HG03135 (cell line): ENCODE measurements around the gene SLC24A3.

Experiments
- ATAC-seq: cut with Tn5 transposase; IDR thresholded peaks from one replicate; pipeline ENCODE4 v1.9.1; 2021; ENCODE audit warnings: mild to moderate bottlenecking, moderate library complexity; ENCODE audit not compliant: unreplicated experiment

Gene SLC24A3

GRCh38 chr20:19301142-19301541, 88.7 kb downstream of the SLC24A3 start:
- ATAC-seq, result no peak

- no peak for ATAC-seq
Observed at GRCh38 chr20:19301843-19302242, 89.4 kb downstream of the SLC24A3 start.

GRCh38 chr20:19302714-19303113, 90.3 kb downstream of the SLC24A3 start:
- ATAC-seq, result no peak

GRCh38 chr20:19304389-19304788, 91.9 kb downstream of the SLC24A3 start:
- ATAC-seq, result no peak

GRCh38 chr20:19304886-19305415, 92.5 kb downstream of the SLC24A3 start:
- no peak for ATAC-seq

- ATAC-seq, result no peak
Observed at GRCh38 chr20:19308146-19308545, 95.7 kb downstream of the SLC24A3 start.

GRCh38 chr20:19310541-19310940, 98.1 kb downstream of the SLC24A3 start:
- ATAC-seq, result no peak

GRCh38 chr20:19313342-19314069, 101.1 kb downstream of the SLC24A3 start:
- ATAC-seq, result no peak

- no peak for ATAC-seq
Observed at GRCh38 chr20:19314621-19315020, 102.2 kb downstream of the SLC24A3 start.

- no peak for ATAC-seq
Observed at GRCh38 chr20:19317237-19318069, 105.0 kb downstream of the SLC24A3 start.

- ATAC-seq, result no peak
Observed at GRCh38 chr20:19318610-19319009, 106.2 kb downstream of the SLC24A3 start.

- ATAC-seq, result no peak
Observed at GRCh38 chr20:19320005-19320404, 107.6 kb downstream of the SLC24A3 start.

GRCh38 chr20:19321176-19321575, 108.7 kb downstream of the SLC24A3 start:
- ATAC-seq, result no peak

- ATAC-seq, result no peak
Observed at GRCh38 chr20:19322061-19322985, 109.9 kb downstream of the SLC24A3 start.

- no peak for ATAC-seq
Observed at GRCh38 chr20:19327401-19327800, 115.0 kb downstream of the SLC24A3 start.

GRCh38 chr20:19328676-19329075, 116.2 kb downstream of the SLC24A3 start:
- no peak for ATAC-seq

GRCh38 chr20:19330038-19330437, 117.6 kb downstream of the SLC24A3 start:
- no peak for ATAC-seq

- ATAC-seq, result no peak
Observed at GRCh38 chr20:19330731-19331130, 118.3 kb downstream of the SLC24A3 start.

GRCh38 chr20:19333563-19333962, 121.1 kb downstream of the SLC24A3 start:
- ATAC-seq, result no peak

- no peak for ATAC-seq
Observed at GRCh38 chr20:19335341-19335740, 122.9 kb downstream of the SLC24A3 start.

- no peak for ATAC-seq
Observed at GRCh38 chr20:19335916-19336315, 123.5 kb downstream of the SLC24A3 start.
